Posterior vena cava (tissue), 2 donors: ENCODE data around the gene KIF20B. TPM values are rescaled to one million over a fixed set of nuclear protein-coding genes. Genes with fewer than 3 reads are reported as not detected.
A peak's percentile ranks its signal among the peaks of the same experiment; 100 is the strongest.

Experiments used
- DNase-seq: peaks from one replicate; pipeline ENCODE4 v3.0.0-alpha.2; 2020; ENCODE audit warnings: low spot score
- intact Hi-C, 2 donors: fragments of 100-400 bp; cut with DNase I; formaldehyde crosslinking; loops; one replicate each; pipeline versions ENCODE4 v1.14.1 to v1.14.2; 2022 to 2023
- long read RNA-seq, 2 donors: library from polyadenylated mRNA; unstranded; transcript quantifications; one replicate each; pipeline ENCODE4 v2.0.0, GENCODE V29; 2020 to 2021
- total RNA-seq, 2 donors: library from RNA; stranded (reverse); fragmentation: NEBNext Ultra II Directional; extraction: Animal tissue kit (Norgen Biotek cat#: 25700); gene quantifications; one replicate each; pipeline ENCODE4 v1.2.1, GENCODE V29; 2021
- donor health status: DM: yes; HTN: yes; CAD: no.
- donor health status: DM: yes; HTN: yes; CAD: no.

Gene KIF20B
- 1 to 10 TPM; 3.5 to 7.7 TPM for total RNA-seq
- long read RNA-seq, donor 1, partial matches to known transcripts = 2 of 2 reads
- long read RNA-seq, donor 1, other reads (novel, unspliced or antisense) = 0 of 2 reads
- long read RNA-seq, donor 2, partial matches to known transcripts = 5 of 6 reads
- long read RNA-seq, donor 2, other reads (novel, unspliced or antisense) = 1 of 6 reads

GRCh38 chr10:89701242-89702120, at the start of gene KIF20B:
Gene KIF20B (plus strand): TSS chr10:89701590. CDS start chr10:89705295, 3,705 bp downstream.
- intact Hi-C loops = no loop called here

GRCh38 chr10:89651916-89652573, 49.3 kb upstream of the KIF20B start:
- intact Hi-C loops = no loop called here
- DNase-seq = no peak

More at GRCh38 chr10:89701242-89702120, at the start of gene KIF20B:
- DNase-seq = peak; percentile 99

GRCh38 chr10:89652806-89653370, 48.5 kb upstream of the KIF20B start:
- no peak for DNase-seq
- intact Hi-C loops = no loop called here

GRCh38 chr10:89653410-89653869, 48.0 kb upstream of the KIF20B start:
- no peak for DNase-seq
- intact Hi-C loops = no loop called here

GRCh38 chr10:89655722-89656121, 45.7 kb upstream of the KIF20B start:
- no peak for DNase-seq
- intact Hi-C loops = no loop called here

GRCh38 chr10:89657302-89657701, 44.1 kb upstream of the KIF20B start:
- intact Hi-C loops = no loop called here
- no peak for DNase-seq

- intact Hi-C loops = no loop called here
- no peak for DNase-seq
Observed at GRCh38 chr10:89659143-89660131, 42.0 kb upstream of the KIF20B start.

GRCh38 chr10:89662596-89662995, 38.8 kb upstream of the KIF20B start:
- no peak for DNase-seq
- intact Hi-C loops = no loop called here

GRCh38 chr10:89663144-89663543, 38.2 kb upstream of the KIF20B start:
- intact Hi-C loops = no loop called here

GRCh38 chr10:89664203-89664602, 37.2 kb upstream of the KIF20B start:
- intact Hi-C loops = no loop called here
- no peak for DNase-seq

More at GRCh38 chr10:89663144-89663543, 38.2 kb upstream of the KIF20B start:
- no peak for DNase-seq

GRCh38 chr10:89665302-89665701, 36.1 kb upstream of the KIF20B start:
- intact Hi-C loops = no loop called here
- no peak for DNase-seq

- no peak for DNase-seq
- intact Hi-C loops = no loop called here
Observed at GRCh38 chr10:89666138-89666537, 35.3 kb upstream of the KIF20B start.

- intact Hi-C loops = no loop called here
- no peak for DNase-seq
Observed at GRCh38 chr10:89668386-89669071, 32.9 kb upstream of the KIF20B start.

GRCh38 chr10:89669985-89670384, 31.4 kb upstream of the KIF20B start:
- DNase-seq = no peak
- intact Hi-C loops = no loop called here

- no peak for DNase-seq
- intact Hi-C loops = no loop called here
Observed at GRCh38 chr10:89670926-89671325, 30.5 kb upstream of the KIF20B start.

- DNase-seq = no peak
- intact Hi-C loops = no loop called here
Observed at GRCh38 chr10:89677341-89677740, 24.0 kb upstream of the KIF20B start.

GRCh38 chr10:89679986-89680385, 21.4 kb upstream of the KIF20B start:
- intact Hi-C loops = no loop called here
- no peak for DNase-seq

- intact Hi-C loops = no loop called here
Observed at GRCh38 chr10:89683883-89684282, 17.5 kb upstream of the KIF20B start.

More at GRCh38 chr10:89683883-89684282, 17.5 kb upstream of the KIF20B start:
- no peak for DNase-seq
